Vagina (tissue), 2 donors: ENCODE data around the gene GJB2. TPM values are rescaled to one million over a fixed set of nuclear protein-coding genes. Genes with fewer than 3 reads are reported as not detected.

Experiments
- DNase-seq, 2 donors: peaks; one replicate each; pipeline ENCODE4 v3.0.0-alpha.2; 2017; ENCODE audit errors: extremely low spot score in 2 of 2
- H3K27ac ChIP-seq: fragments of 200-600 bp; sonication (generic); one replicate; pipeline ENCODE4 v1.5.1; 2019
- H3K27me3 ChIP-seq: fragments of 200-600 bp; sonication (generic); one replicate; pipeline ENCODE4 v1.5.1; 2019
- H3K36me3 ChIP-seq, 2 donors: fragments of 200-600 bp; sonication (generic); one replicate each; pipeline ENCODE4 v1.5.1; 2017 to 2019
- H3K4me1 ChIP-seq: fragments of 200-600 bp; sonication (generic); one replicate; pipeline ENCODE4 v1.5.1; 2019
- H3K4me3 ChIP-seq, 2 donors: fragments of 200-600 bp; sonication (generic); 1 replicate in 1 of 2; 2 replicates in 1 of 2; pipeline ENCODE4 v1.5.1; 2016 to 2019
- H3K9me3 ChIP-seq: fragments of 200-600 bp; sonication (generic); one replicate; pipeline ENCODE4 v1.5.1; 2019
- POLR2A ChIP-seq, 2 donors: fragments of 450-650 bp; IDR thresholded peaks; one replicate each; pipeline ENCODE4 v1.6.1; 2017; ENCODE audit warnings: antibody characterized with exemption in 2 of 2, mild to moderate bottlenecking in 2 of 2, moderate library complexity in 2 of 2
- POLR2AphosphoS5 ChIP-seq, 2 donors: sonication (generic); formaldehyde crosslinking; IDR thresholded peaks; one replicate each; pipeline ENCODE4 v1.9.0; 2017; ENCODE audit warnings: antibody characterized with exemption in 2 of 2, mild to moderate bottlenecking in 2 of 2, low read depth in 1 of 2; ENCODE audit not compliant: insufficient read depth in 1 of 2
- intact Hi-C: fragments of 100-400 bp; cut with DNase I; formaldehyde crosslinking; loops from one replicate; pipeline ENCODE4 v1.15.1; 2023
- total RNA-seq: library from RNA; depleted of rRNA; stranded (reverse); fragments of >200 nt; gene quantifications from one replicate; pipeline ENCODE4 v1.2.3, GENCODE V29; 2016
- TF ChIP-seq, protein P1 (sequence below), 3 experiments: fragments of 450-650 bp in 2 of 3; fragments of 200-600 bp in 1 of 3; sonication (generic) in 1 of 3; IDR thresholded peaks; one replicate each; pipeline ENCODE4 v1.5.1; 2017 to 2019; ENCODE audit warnings: antibody characterized with exemption in 3 of 3, mild to moderate bottlenecking in 2 of 3, moderate library complexity in 2 of 3

Gene GJB2
- total RNA-seq, 1 donor from 2014 or later = 217 TPM

DNA sequence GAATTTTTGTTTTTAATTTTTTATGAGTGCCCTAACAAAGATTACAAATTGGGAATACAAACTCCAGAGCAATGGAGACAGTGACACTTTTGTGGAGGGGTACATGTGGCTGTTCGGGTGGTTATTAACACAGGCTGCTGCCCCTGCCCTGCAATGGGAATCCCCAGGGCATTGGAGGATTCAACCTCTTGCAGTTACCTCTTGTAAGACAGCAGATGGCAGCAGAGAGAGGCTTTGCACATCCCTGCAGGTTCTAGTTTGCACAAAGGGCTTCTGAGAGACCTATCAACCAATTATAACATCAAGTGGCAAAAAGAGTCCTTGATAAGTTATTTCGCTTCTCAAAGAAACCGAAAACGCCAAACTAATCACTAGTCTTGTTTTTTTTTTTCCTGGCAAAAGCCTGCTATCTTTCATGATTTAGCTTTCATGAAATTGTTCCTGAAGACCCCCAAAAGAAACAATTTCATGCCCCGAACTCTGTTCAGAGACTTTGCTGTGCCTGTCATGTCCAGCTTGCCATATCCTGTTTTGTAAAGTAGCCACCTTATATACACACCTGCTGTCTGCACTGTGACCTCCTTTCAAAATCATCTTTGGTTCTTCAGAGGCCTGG lies 10.4 kb downstream of the GJB2 start:
- Histone ChIP-seq H3K36me3 (no peaks in the 10 kb centered on the region), H3K9me3 (no peaks in the 10 kb centered on the region), H3K27ac (no peak overlapping the region), H3K27me3 (no peaks in the 10 kb centered on the region), H3K4me3 (no peak overlapping the region), H3K4me1 (no peaks in the 10 kb centered on the region)
- DNase-seq = peak in 1 of 2 donors; percentile 81
- no peak for TF ChIP-seq POLR2AphosphoS5 (IDR thresholded peaks at IDR 0.05; ENCODE audit: insufficient read depth in 1 of 2, low read depth in 1 of 2)
- TF ChIP-seq, protein P1, sequence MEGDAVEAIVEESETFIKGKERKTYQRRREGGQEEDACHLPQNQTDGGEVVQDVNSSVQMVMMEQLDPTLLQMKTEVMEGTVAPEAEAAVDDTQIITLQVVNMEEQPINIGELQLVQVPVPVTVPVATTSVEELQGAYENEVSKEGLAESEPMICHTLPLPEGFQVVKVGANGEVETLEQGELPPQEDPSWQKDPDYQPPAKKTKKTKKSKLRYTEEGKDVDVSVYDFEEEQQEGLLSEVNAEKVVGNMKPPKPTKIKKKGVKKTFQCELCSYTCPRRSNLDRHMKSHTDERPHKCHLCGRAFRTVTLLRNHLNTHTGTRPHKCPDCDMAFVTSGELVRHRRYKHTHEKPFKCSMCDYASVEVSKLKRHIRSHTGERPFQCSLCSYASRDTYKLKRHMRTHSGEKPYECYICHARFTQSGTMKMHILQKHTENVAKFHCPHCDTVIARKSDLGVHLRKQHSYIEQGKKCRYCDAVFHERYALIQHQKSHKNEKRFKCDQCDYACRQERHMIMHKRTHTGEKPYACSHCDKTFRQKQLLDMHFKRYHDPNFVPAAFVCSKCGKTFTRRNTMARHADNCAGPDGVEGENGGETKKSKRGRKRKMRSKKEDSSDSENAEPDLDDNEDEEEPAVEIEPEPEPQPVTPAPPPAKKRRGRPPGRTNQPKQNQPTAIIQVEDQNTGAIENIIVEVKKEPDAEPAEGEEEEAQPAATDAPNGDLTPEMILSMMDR (IDR thresholded peaks at IDR 0.05) = peak; percentile 22 to 77 (median 66)
- intact Hi-C loops = no loop called here

DNA sequence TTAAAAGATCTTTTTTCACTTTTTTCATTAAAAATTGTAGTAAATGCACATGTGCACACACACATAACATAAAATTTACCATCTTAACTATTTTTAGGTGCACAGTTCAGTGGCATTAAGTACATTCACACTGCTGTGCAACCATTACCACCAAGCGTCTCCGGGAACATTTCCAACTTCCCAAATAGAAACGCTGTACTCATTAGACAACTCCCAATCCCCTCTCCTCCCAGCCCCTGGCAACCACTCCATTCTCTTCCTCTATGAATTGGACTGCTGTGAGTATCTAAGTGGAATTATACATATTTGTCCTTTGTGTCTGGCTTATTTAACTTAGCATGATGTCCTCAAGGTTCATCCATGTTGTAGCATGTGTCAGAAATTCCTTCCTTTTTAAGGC lies 11.6 kb downstream of the GJB2 start:
- intact Hi-C loops = no loop called here
- no peaks in the 10 kb centered on the region for H3K4me1 ChIP-seq
- no peak overlapping the region for H3K4me3 ChIP-seq
- H3K36me3 ChIP-seq = no peaks in the 10 kb centered on the region
- no peaks in the 10 kb centered on the region for H3K9me3 ChIP-seq
- no peak overlapping the region for H3K27ac ChIP-seq
- no peak for TF ChIP-seq POLR2AphosphoS5 (IDR thresholded peaks at IDR 0.05; ENCODE audit: insufficient read depth in 1 of 2, low read depth in 1 of 2)
- no peak for TF ChIP-seq POLR2A (IDR thresholded peaks at IDR 0.05)
- TF ChIP-seq, protein P1 (IDR thresholded peaks at IDR 0.05) = no peak
- DNase-seq = peak in 1 of 2 donors; percentile 8
- no peaks in the 10 kb centered on the region for H3K27me3 ChIP-seq

DNA sequence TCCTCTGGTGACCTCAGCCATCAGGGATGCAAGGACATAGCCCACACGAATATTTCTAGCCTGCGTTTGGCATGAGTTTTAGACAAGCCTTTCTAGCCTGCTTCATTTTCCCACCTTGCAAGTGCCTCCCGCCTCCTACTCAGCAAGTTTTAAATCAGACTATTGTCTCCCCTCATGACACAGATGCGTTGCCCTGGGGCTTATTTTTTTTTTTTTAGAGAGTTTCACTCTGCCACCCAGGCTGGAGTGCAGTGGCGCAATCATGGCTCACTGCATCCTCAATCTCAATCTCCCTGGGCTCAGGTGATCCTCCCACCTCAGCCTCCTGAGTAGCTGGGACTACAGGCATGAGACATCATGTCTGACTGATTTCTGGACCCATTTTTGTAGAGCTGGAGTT lies 14.6 kb downstream of the GJB2 start:
- no peaks in the 10 kb centered on the region for H3K9me3 ChIP-seq
- intact Hi-C loops = no loop called here
- no peaks in the 10 kb centered on the region for H3K36me3 ChIP-seq
- no peak overlapping the region for H3K4me3 ChIP-seq
- H3K27me3 ChIP-seq = no peaks in the 10 kb centered on the region
- no peak for DNase-seq
- no peak overlapping the region for H3K27ac ChIP-seq
- peaks cover 18% of the 10 kb centered on the region for H3K4me1 ChIP-seq
- TF ChIP-seq POLR2AphosphoS5 (IDR thresholded peaks at IDR 0.05; ENCODE audit: insufficient read depth in 1 of 2, low read depth in 1 of 2) (no peak), POLR2A (IDR thresholded peaks at IDR 0.05) (no peak)
- TF ChIP-seq, protein P1 (IDR thresholded peaks at IDR 0.05) = no peak

DNA sequence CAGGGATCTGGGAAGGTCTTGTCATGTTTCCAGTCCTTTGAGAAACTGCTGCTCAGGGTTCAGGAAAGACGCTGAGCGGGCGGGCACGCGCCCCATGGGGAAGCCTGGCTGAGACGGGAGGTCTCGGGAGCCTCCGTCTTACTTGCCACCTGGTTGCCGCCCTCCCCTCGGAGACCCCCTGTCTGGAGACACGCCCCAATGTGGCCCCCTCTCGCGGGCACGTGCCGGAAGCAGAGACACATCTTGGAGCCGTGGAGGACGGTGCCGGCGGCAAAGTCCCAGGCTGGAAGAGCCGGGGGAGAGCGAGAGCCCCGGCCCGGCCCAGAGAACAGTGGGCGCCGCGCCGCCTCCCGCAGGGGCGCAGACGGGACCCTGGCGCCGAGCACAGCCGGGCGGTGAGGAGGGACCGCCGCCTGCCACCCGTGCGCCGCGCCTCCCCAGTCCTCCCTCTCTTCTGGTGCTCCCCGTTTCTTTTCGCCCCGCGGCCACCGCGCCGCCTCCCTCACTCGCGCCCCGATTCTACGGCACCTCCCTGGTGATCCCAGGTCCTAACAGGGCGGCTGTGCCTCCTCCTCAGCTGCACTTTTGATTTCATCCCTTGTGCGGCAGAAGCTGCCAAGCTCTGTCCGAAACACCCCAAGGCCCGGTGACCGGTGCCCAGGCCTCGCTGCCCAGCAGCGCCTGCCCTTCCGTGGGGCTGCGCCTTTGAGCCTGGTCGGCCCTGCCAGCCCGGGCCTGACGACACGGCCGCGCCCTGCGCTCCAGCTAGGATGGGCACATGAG lies 15.5 kb downstream of the GJB2 start:
- Histone ChIP-seq H3K4me1 (peaks cover 18% of the 10 kb centered on the region), H3K27me3 (no peaks in the 10 kb centered on the region), H3K9me3 (no peaks in the 10 kb centered on the region), H3K27ac (no peak overlapping the region), H3K4me3 (no peak overlapping the region), H3K36me3 (no peaks in the 10 kb centered on the region)
- no peak for DNase-seq
- no peak for TF ChIP-seq POLR2AphosphoS5 (IDR thresholded peaks at IDR 0.05; ENCODE audit: insufficient read depth in 1 of 2, low read depth in 1 of 2)
- TF ChIP-seq POLR2A (IDR thresholded peaks at IDR 0.05) = no peak
- TF ChIP-seq, protein P1 (IDR thresholded peaks at IDR 0.05) = no peak
- intact Hi-C loops = no loop called here
